Fibroblast of lung (primary cell): ENCODE measurements around the gene TOR1B. TPM values are rescaled to one million over a fixed set of nuclear protein-coding genes. Genes with fewer than 3 reads are reported as not detected.

ENCODE experiments used
- DNase-seq, 2 donors: peaks; one replicate each; pipeline versions ENCODE4 v3.0.0 to v3.0.0-alpha.2; 2010; ENCODE audit warnings: low read depth in 2 of 2
- H2AFZ ChIP-seq: 2 replicates; pipeline ENCODE4 v1.5.1; 2012; ENCODE audit warnings: low read length, control low read depth, inconsistent platforms
- H3K27ac ChIP-seq: 2 replicates; pipeline ENCODE4 v1.5.1; 2011; ENCODE audit warnings: low read length, control low read depth; ENCODE audit not compliant: insufficient read depth
- H3K27me3 ChIP-seq: 2 replicates; pipeline ENCODE4 v1.5.1; 2011; ENCODE audit warnings: mild to moderate bottlenecking, low read length; ENCODE audit not compliant: control insufficient read depth, insufficient read depth
- H3K36me3 ChIP-seq: 2 replicates; pipeline ENCODE4 v1.5.1; 2011; ENCODE audit warnings: low read length; ENCODE audit not compliant: control insufficient read depth, insufficient read depth
- H3K4me1 ChIP-seq: 2 replicates; pipeline ENCODE4 v1.5.1; 2011; ENCODE audit warnings: low read length; ENCODE audit not compliant: control insufficient read depth, insufficient read depth; ENCODE audit errors: extremely low read depth
- H3K4me2 ChIP-seq: 2 replicates; pipeline ENCODE4 v1.5.1; 2011; ENCODE audit warnings: low read length, control low read depth; ENCODE audit not compliant: insufficient read depth; ENCODE audit errors: extremely low read depth
- H3K4me3 ChIP-seq, 4 experiments: fragments of 200-600 bp in 1 of 4; sonication (generic) in 1 of 4; replicated peaks in 1 of 4; 2 replicates each; pipeline ENCODE4 v1.5.1; 2011 to 2016; ENCODE audit warnings: low read length in 4 of 4, low read depth in 3 of 4, mild to moderate bottlenecking in 3 of 4, control low read depth in 2 of 4, inconsistent platforms in 1 of 4, mixed read lengths in 1 of 4; ENCODE audit not compliant: insufficient read depth in 1 of 4; ENCODE audit errors: control extremely low read depth in 1 of 4
- H3K79me2 ChIP-seq: 2 replicates; pipeline ENCODE4 v1.5.1; 2012; ENCODE audit warnings: mild to moderate bottlenecking, low read length, inconsistent platforms; ENCODE audit not compliant: control insufficient read depth, insufficient read depth
- H3K9ac ChIP-seq: 2 replicates; pipeline ENCODE4 v1.5.1; 2011; ENCODE audit warnings: mild to moderate bottlenecking, low read length, control low read depth; ENCODE audit not compliant: insufficient read depth
- H3K9me3 ChIP-seq: 2 replicates; pipeline ENCODE4 v1.5.1; 2012; ENCODE audit warnings: low read depth, low read length; ENCODE audit not compliant: control insufficient read depth, insufficient read depth
- H4K20me1 ChIP-seq: 2 replicates; pipeline ENCODE4 v1.5.1; 2011; ENCODE audit warnings: low read length; ENCODE audit not compliant: control insufficient read depth, insufficient read depth; ENCODE audit errors: extremely low read depth
- CTCF ChIP-seq, 2 donors: IDR thresholded peaks in 1 of 2; conservative IDR thresholded peaks in 1 of 2; 1 replicate in 1 of 2; 2 replicates in 1 of 2; pipeline ENCODE4 v1.5.1; 2011 to 2012; ENCODE audit warnings: low read length in 2 of 2, control low read depth in 1 of 2, inconsistent platforms in 1 of 2, low read depth in 1 of 2, mild to moderate bottlenecking in 1 of 2
- EZH2 ChIP-seq: IDR thresholded peaks from 2 replicates; pipeline ENCODE4 v1.5.1; 2012; ENCODE audit warnings: low read length, control low read depth, mild to moderate bottlenecking; ENCODE audit errors: missing control alignments
- polyA plus RNA-seq, 2 donors: library from polyadenylated mRNA; depleted of rRNA in 1 of 2; stranded (reverse) in 1 of 2; unstranded in 1 of 2; fragments of >200 nt; gene quantifications; 2 replicates each; pipeline ENCODE4 v1.2.1, GENCODE V29; 2011 to 2012; ENCODE audit warnings: missing spikeins in 1 of 2
- total RNA-seq: library from RNA; depleted of rRNA; stranded (reverse); fragments of >200 nt; gene quantifications from 2 replicates; pipeline ENCODE4 v1.2.1, GENCODE V29; 2014

The TOR1B gene
- total and polyA plus RNA-seq, 2 donors (not counting 1 experiment from before 2014, with no cell fraction given) = 20.3 to 33.6 TPM

- no peak overlapping the region for H3K4me3 ChIP-seq
- H2AFZ ChIP-seq = no peak overlapping the region
- H3K36me3 ChIP-seq = no peaks in the 10 kb centered on the region
- TF ChIP-seq CTCF (conservative IDR thresholded peaks at IDR 0.05 in 1 of 2, IDR thresholded peaks at IDR 0.05 in 1 of 2; ENCODE audit: low read depth in 1 of 2, low read length in 2 of 2) (no peak), EZH2 (no peak)
- H4K20me1 ChIP-seq = no peaks in the 10 kb centered on the region
- no peaks in the 10 kb centered on the region for H3K9me3 ChIP-seq
- H3K27me3 ChIP-seq = no peaks in the 10 kb centered on the region
- no peaks in the 10 kb centered on the region for H3K79me2 ChIP-seq
- peaks cover 16% of the 10 kb centered on the region for H3K4me1 ChIP-seq
- peak overlapping the region; percentile 20 for H3K9ac ChIP-seq
- peak overlapping the region; percentile 7 for H3K4me2 ChIP-seq
- peak overlapping the region; percentile 80 for H3K27ac ChIP-seq
- peak; percentile 59 to 96 for DNase-seq
Measured at GRCh38 chr9:129762985-129763926, 39.7 kb upstream of the TOR1B start.

- Histone ChIP-seq H3K4me3 (no peak overlapping the region), H3K27ac (no peak overlapping the region), H2AFZ (no peak overlapping the region), H3K79me2 (no peaks in the 10 kb centered on the region), H3K27me3 (no peaks in the 10 kb centered on the region), H3K36me3 (no peaks in the 10 kb centered on the region), H3K9me3 (no peaks in the 10 kb centered on the region), H3K9ac (no peak overlapping the region), H3K4me1 (peaks cover 16% of the 10 kb centered on the region), H4K20me1 (no peaks in the 10 kb centered on the region), H3K4me2 (no peak overlapping the region)
- no peak for TF ChIP-seq EZH2
- no peak for TF ChIP-seq CTCF (conservative IDR thresholded peaks at IDR 0.05 in 1 of 2, IDR thresholded peaks at IDR 0.05 in 1 of 2; ENCODE audit: low read depth in 1 of 2, low read length in 2 of 2)
- no peak for DNase-seq
Measured at GRCh38 chr9:129765764-129766317, 37.1 kb upstream of the TOR1B start.

GRCh38 chr9:129768486-129768885 is 34.5 kb upstream of the TOR1B start:
- Histone ChIP-seq H3K36me3 (no peaks in the 10 kb centered on the region), H3K27me3 (no peaks in the 10 kb centered on the region)
- DNase-seq = no peak

More at GRCh38 chr9:129768486-129768885, 34.5 kb upstream of the TOR1B start:
- no peaks in the 10 kb centered on the region for H3K9me3 ChIP-seq
- peaks cover 6% of the 10 kb centered on the region for H3K4me1 ChIP-seq
- no peak overlapping the region for H3K4me3 ChIP-seq
- no peak overlapping the region for H3K9ac ChIP-seq
- no peak for TF ChIP-seq CTCF (conservative IDR thresholded peaks at IDR 0.05 in 1 of 2, IDR thresholded peaks at IDR 0.05 in 1 of 2; ENCODE audit: low read depth in 1 of 2, low read length in 2 of 2)
- TF ChIP-seq EZH2 = no peak
- no peak overlapping the region for H3K4me2 ChIP-seq
- H4K20me1 ChIP-seq = no peaks in the 10 kb centered on the region
- no peak overlapping the region for H2AFZ ChIP-seq
- no peaks in the 10 kb centered on the region for H3K79me2 ChIP-seq
- H3K27ac ChIP-seq = no peak overlapping the region
